Esophagus (tissue), 2 donors: ENCODE data around the gene SLC38A11. TPM values are rescaled to one million over a fixed set of nuclear protein-coding genes. Genes with fewer than 3 reads are reported as not detected.

Experiments used
- H3K27ac ChIP-seq, 2 donors: one replicate each; pipeline ENCODE4 v1.5.1; 2013; ENCODE audit warnings: low read depth in 2 of 2, mild to moderate bottlenecking in 2 of 2, inconsistent platforms in 1 of 2, low read length in 1 of 2, moderate library complexity in 1 of 2
- H3K27me3 ChIP-seq, 2 donors: one replicate each; pipeline ENCODE4 v1.6.1; 2013; ENCODE audit warnings: low read length in 2 of 2, control low read depth in 1 of 2, mild to moderate bottlenecking in 1 of 2; ENCODE audit not compliant: insufficient read depth in 2 of 2, control insufficient read depth in 1 of 2
- H3K36me3 ChIP-seq, 2 donors: one replicate each; pipeline ENCODE4 v1.6.1; 2013; ENCODE audit warnings: low read length in 1 of 2; ENCODE audit not compliant: control insufficient read depth in 2 of 2, insufficient read depth in 2 of 2
- H3K4me1 ChIP-seq, 2 donors: one replicate each; pipeline ENCODE4 v1.6.1; 2013; ENCODE audit warnings: low read length in 1 of 2; ENCODE audit not compliant: control insufficient read depth in 2 of 2, insufficient read depth in 2 of 2
- H3K4me3 ChIP-seq, 2 donors: one replicate each; pipeline ENCODE4 v1.5.1; 2013; ENCODE audit warnings: low read length in 2 of 2, mild to moderate bottlenecking in 2 of 2, low read depth in 1 of 2, moderate library complexity in 1 of 2
- H3K9me3 ChIP-seq, 2 donors: one replicate each; pipeline ENCODE4 v1.6.1; 2013; ENCODE audit warnings: mild to moderate bottlenecking in 2 of 2, low read depth in 1 of 2, low read length in 1 of 2, moderate library complexity in 1 of 2; ENCODE audit not compliant: control insufficient read depth in 2 of 2, insufficient read depth in 1 of 2
- WGBS, 2 donors: extraction: QIAGEN DNeasy Blood & Tissue Kit; methylation state at CpG; one replicate each; pipeline ENCODE4 v1.1.7; 2013; 5-methylcytosine and 5-hydroxymethylcytosine counted together
- polyA plus RNA-seq, 2 donors: library from polyadenylated mRNA; stranded (reverse); fragments of 200-250 nt; gene quantifications; one replicate each; pipeline ENCODE4 v1.2.3, GENCODE V29; 2013
- donor health status: healthy with polysubstance abuse.
- donor health status: Bipolar disorder and iron deficiency.

SLC38A11 gene
- polyA plus RNA-seq, 2 donors = 0.21 to 0.41 TPM

- WGBS, 2 donors = 26 to 32% methylated on average over 2 of the region's 2 CpGs
- Histone ChIP-seq H3K36me3 (no peaks in the 10 kb centered on the region), H3K4me1 (no peaks in the 10 kb centered on the region), H3K27me3 (no peaks in the 10 kb centered on the region), H3K9me3 (no peaks in the 10 kb centered on the region), H3K27ac (no peak overlapping the region), H3K4me3 (no peak overlapping the region)
Observed at GRCh38 chr2:164903951-164904350, 51.4 kb downstream of the SLC38A11 start.

- Histone ChIP-seq H3K27me3 (no peaks in the 10 kb centered on the region), H3K4me1 (no peaks in the 10 kb centered on the region), H3K9me3 (no peaks in the 10 kb centered on the region), H3K27ac (no peak overlapping the region), H3K36me3 (no peaks in the 10 kb centered on the region), H3K4me3 (no peak overlapping the region)
Observed at GRCh38 chr2:164903204-164903603, 52.1 kb downstream of the SLC38A11 start.

- Histone ChIP-seq H3K4me3 (no peak overlapping the region), H3K36me3 (no peaks in the 10 kb centered on the region), H3K4me1 (peaks cover 0 to 2% of the 10 kb centered on the region in 2 donors), H3K27ac (no peak overlapping the region), H3K27me3 (no peaks in the 10 kb centered on the region), H3K9me3 (no peaks in the 10 kb centered on the region)
- WGBS, 2 donors = 69 to 87% methylated on average over 1 of the region's 1 CpG
Observed at GRCh38 chr2:164899121-164899520, 56.2 kb downstream of the SLC38A11 start.

GRCh38 chr2:164898475-164898874 lies 56.9 kb downstream of the SLC38A11 start:
- Histone ChIP-seq H3K36me3 (no peaks in the 10 kb centered on the region), H3K27me3 (no peaks in the 10 kb centered on the region), H3K4me1 (peaks cover 0 to 2% of the 10 kb centered on the region in 2 donors), H3K4me3 (no peak overlapping the region), H3K9me3 (no peaks in the 10 kb centered on the region), H3K27ac (no peak overlapping the region)
- 48 to 56% methylated on average over 3 of the region's 3 CpGs for WGBS, 2 donors

GRCh38 chr2:164897469-164898260 lies 57.7 kb downstream of the SLC38A11 start:
- H3K4me3 ChIP-seq = no peak overlapping the region
- H3K27ac ChIP-seq = peak overlapping the region in 1 of 2 donors; percentile 55
- no peaks in the 10 kb centered on the region for H3K36me3 ChIP-seq
- WGBS, 2 donors = 69 to 81% methylated on average over 3 of the region's 3 CpGs
- peaks cover 0 to 2% of the 10 kb centered on the region in 2 donors for H3K4me1 ChIP-seq
- no peaks in the 10 kb centered on the region for H3K9me3 ChIP-seq
- H3K27me3 ChIP-seq = no peaks in the 10 kb centered on the region

- Histone ChIP-seq H3K36me3 (no peaks in the 10 kb centered on the region), H3K27ac (peak overlapping the region in 1 of 2 donors; percentile 55), H3K9me3 (no peaks in the 10 kb centered on the region), H3K27me3 (no peaks in the 10 kb centered on the region), H3K4me1 (peaks cover 0 to 2% of the 10 kb centered on the region in 2 donors), H3K4me3 (no peak overlapping the region)
- WGBS, 2 donors = 28 to 46% methylated on average over 3 of the region's 3 CpGs
Observed at GRCh38 chr2:164896634-164897355, 58.5 kb downstream of the SLC38A11 start.

- 89 to 90% methylated on average over 4 of the region's 4 CpGs for WGBS, 2 donors
- H3K27ac ChIP-seq = no peak overlapping the region
- no peaks in the 10 kb centered on the region for H3K9me3 ChIP-seq
- H3K36me3 ChIP-seq = no peaks in the 10 kb centered on the region
- peaks cover 0 to 2% of the 10 kb centered on the region in 2 donors for H3K4me1 ChIP-seq
- no peaks in the 10 kb centered on the region for H3K27me3 ChIP-seq
- no peak overlapping the region for H3K4me3 ChIP-seq
Observed at GRCh38 chr2:164896226-164896625, 59.1 kb downstream of the SLC38A11 start.

GRCh38 chr2:164891460-164891859 lies 63.9 kb downstream of the SLC38A11 start:
- Histone ChIP-seq H3K4me3 (no peak overlapping the region), H3K27ac (no peak overlapping the region), H3K9me3 (no peaks in the 10 kb centered on the region), H3K36me3 (no peaks in the 10 kb centered on the region), H3K27me3 (no peaks in the 10 kb centered on the region), H3K4me1 (no peaks in the 10 kb centered on the region)
- 76 to 84% methylated on average over 5 of the region's 5 CpGs for WGBS, 2 donors

GRCh38 chr2:164890544-164890943 lies 64.8 kb downstream of the SLC38A11 start:
- Histone ChIP-seq H3K27ac (no peak overlapping the region), H3K36me3 (no peaks in the 10 kb centered on the region), H3K4me3 (no peak overlapping the region), H3K27me3 (no peaks in the 10 kb centered on the region), H3K9me3 (no peaks in the 10 kb centered on the region), H3K4me1 (no peaks in the 10 kb centered on the region)
- WGBS, 2 donors = 34 to 36% methylated on average over 4 of the region's 4 CpGs
